IMR-90 (cell line): ENCODE measurements around the gene TCEAL3.

Source experiments
- CEBPB ChIP-seq: IDR thresholded peaks from 2 replicates; pipeline ENCODE4 v1.6.1; 2012; ENCODE audit warnings: low read depth, low read length, improper control_type of control experiment
- MAZ ChIP-seq: IDR thresholded peaks from 2 replicates; pipeline ENCODE4 v1.6.1; 2012; ENCODE audit warnings: low read depth, mild to moderate bottlenecking, low read length, improper control_type of control experiment, moderate library complexity, borderline replicate concordance
- POLR2A ChIP-seq: IDR thresholded peaks from 2 replicates; pipeline ENCODE4 v1.6.1; 2012; ENCODE audit warnings: mild to moderate bottlenecking, low read depth, low read length
- RCOR1 ChIP-seq: IDR thresholded peaks from 2 replicates; pipeline ENCODE4 v1.6.1; 2012; ENCODE audit warnings: mild to moderate bottlenecking, low read length, improper control_type of control experiment; ENCODE audit not compliant: insufficient replicate concordance
- RFX5 ChIP-seq: IDR thresholded peaks from 2 replicates; pipeline ENCODE4 v1.8.0; 2012; ENCODE audit warnings: low read depth, mild to moderate bottlenecking, low read length, moderate library complexity

GRCh38 chrX:103614999-103615398, 7.2 kb downstream of the TCEAL3 start:
- TF ChIP-seq RFX5 (no peak), CEBPB (no peak), POLR2A (no peak), MAZ (no peak), RCOR1 (no peak)
